ENCODE results near the gene RNLS.

The RNLS gene

GRCh38 chr10:88616250-88616977 is 33.3 kb upstream of the RNLS start:
- Histone ChIP-seq H3K4me3 (no peak overlapping the region), H3K27ac (no peak overlapping the region)
- DNase-seq (ENCODE audit: low spot score): no peak
- no peak for TF ChIP-seq CTCF (IDR thresholded peaks at IDR 0.05)

GRCh38 chr10:88608780-88609179 is 25.7 kb upstream of the RNLS start:
- no peak for DNase-seq (ENCODE audit: low spot score)
- H3K27ac ChIP-seq: no peak overlapping the region
- no peak for TF ChIP-seq CTCF (IDR thresholded peaks at IDR 0.05)
- no peak overlapping the region for H3K4me3 ChIP-seq

DNA sequence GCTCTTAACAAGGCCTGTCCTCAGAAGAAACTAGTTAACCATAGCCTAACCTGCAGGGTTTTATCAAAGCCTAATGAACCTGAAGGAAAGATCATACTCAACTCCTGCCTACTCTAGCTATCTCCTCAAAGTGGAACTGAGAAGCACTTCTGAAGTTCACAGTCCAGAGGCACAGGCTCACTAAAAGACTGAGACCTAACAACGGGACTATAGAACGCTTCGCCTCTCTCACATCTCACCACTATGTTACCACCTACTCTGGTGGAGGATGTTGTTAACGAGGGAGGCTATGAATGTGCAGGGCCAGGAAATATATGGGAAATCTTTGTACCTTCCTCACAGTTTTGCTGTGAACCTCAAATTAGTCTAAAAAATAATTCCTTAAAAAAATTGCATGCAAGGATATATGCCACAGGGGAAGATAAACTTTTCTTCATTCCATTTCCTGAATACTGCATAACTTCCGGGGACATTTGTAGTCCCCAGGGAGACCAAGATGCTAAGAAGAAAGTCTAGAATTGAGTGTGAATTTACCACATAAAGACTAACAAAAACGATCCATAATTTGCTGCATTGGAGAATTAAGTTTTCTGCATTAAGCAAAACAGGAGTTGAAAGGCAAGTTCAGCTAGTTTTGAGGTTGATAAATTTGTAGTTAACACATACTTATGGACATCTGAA is 25.1 kb upstream of the RNLS start:
- no peak for DNase-seq (ENCODE audit: low spot score)
- H3K4me3 ChIP-seq: no peak overlapping the region
- TF ChIP-seq CTCF (IDR thresholded peaks at IDR 0.05): no peak
- no peak overlapping the region for H3K27ac ChIP-seq

DNA sequence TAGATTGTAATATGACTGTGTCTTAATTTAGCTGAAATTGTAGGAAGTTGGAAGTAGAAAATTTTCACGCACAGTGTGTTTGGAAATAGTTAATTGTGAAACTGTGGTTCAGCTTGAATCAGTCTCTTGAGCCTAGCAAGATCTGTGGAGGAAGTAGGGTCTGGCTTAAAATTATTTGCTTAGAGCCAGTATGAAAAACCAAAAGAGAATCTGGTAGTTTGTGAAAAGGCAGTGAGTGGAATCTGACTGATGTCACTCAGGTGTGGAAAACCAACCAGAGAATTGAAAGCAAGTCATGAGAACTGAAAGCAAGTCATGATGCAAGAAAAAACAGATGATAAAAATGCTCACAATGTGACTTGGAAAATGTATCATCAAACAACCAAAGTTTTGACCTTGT is 14.9 kb upstream of the RNLS start:
- DNase-seq (ENCODE audit: low spot score): no peak
- H3K27ac ChIP-seq: no peak overlapping the region
- H3K4me3 ChIP-seq: no peak overlapping the region
- TF ChIP-seq CTCF (IDR thresholded peaks at IDR 0.05): no peak

DNA sequence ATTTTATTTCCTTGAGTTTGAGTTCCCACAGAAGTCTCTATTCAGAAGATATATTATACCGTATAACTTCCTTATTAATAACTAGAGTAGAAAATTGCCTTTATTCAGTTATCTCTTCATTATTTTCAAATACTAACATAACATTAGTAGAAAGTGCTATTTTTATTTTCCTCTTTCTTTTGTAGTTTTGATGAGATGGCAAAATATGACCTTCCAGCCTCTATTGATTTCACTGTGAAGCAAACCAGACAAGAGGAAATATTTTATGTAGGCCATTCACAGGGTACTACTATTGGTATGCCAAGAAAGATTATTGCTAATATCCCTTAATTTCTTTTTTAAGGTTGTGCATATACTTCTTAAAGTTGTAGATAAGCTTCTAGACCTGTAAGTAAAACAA is 11.4 kb upstream of the RNLS start:
- TF ChIP-seq CTCF (IDR thresholded peaks at IDR 0.05): no peak
- H3K27ac ChIP-seq: no peak overlapping the region
- H3K4me3 ChIP-seq: no peak overlapping the region
- no peak for DNase-seq (ENCODE audit: low spot score)

- Histone ChIP-seq H3K4me3 (no peak overlapping the region), H3K27ac (no peak overlapping the region)
- no peak for DNase-seq (ENCODE audit: low spot score)
- TF ChIP-seq CTCF (IDR thresholded peaks at IDR 0.05): no peak
Measured at GRCh38 chr10:88592906-88593305, 9.8 kb upstream of the RNLS start.

- TF ChIP-seq CTCF (IDR thresholded peaks at IDR 0.05): no peak
- Histone ChIP-seq H3K4me3 (no peak overlapping the region), H3K27ac (no peak overlapping the region)
- DNase-seq (ENCODE audit: low spot score): no peak
Measured at GRCh38 chr10:88592381-88592780, 9.3 kb upstream of the RNLS start.
